HG03558 (cell line): ENCODE measurements around the gene TRMT1.

Experiments
- ATAC-seq: cut with Tn5 transposase; IDR thresholded peaks from one replicate; pipeline ENCODE4 v1.9.1; 2021; ENCODE audit warnings: moderate number of reproducible peaks; ENCODE audit not compliant: unreplicated experiment; ENCODE audit errors: extremely low read depth

TRMT1 gene

DNA sequence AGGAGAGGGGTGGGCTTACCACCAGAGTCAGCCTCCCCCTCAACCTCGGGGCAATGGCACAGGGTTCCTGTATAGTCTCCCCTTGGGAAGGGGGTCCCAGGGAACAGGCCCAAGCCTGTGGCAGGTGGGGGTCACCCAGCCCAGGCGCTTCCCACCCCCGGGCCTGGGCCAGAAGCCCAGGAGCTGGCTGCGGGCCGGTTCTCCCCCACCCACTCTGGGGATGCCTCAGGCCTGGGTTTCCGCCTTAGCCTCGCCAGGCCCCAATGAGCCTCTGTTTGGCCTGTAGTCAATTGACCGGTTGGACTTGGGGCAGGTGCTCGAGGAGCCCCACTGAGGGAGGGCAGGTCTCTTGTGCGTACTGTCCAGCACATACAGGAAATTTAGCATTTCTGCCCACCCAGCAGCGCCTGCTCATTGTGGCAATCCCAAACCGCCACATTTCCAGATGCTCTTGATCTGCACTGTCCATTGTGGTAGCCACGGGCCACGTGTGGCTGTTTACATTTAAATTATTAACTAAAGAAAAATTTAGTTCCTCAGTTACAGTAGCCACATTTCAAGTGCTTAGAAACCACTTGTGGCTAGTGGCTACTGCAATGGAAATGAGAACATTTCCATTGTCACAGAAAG lies 23.8 kb downstream of the TRMT1 start:
- ATAC-seq: no peak

DNA sequence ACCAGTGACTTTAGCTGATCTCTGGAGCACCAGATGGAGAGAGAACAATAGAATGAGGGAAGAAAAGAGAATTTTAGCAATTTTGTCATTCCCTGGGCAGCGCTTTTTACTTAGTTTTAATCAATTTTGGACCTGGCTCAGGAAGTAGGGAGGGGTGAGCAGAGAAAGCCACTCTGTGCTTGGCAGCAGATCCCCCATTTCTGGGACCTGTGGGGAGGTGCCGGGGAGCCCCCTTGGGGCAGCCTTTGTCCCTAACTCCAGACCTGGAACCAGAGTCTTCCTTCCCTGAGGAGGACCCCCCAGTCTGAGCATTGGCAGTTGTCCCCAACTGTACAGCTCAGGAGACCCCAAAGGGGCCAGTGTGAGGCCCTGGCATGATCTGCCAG lies 24.4 kb downstream of the TRMT1 start:
- ATAC-seq: no peak

DNA sequence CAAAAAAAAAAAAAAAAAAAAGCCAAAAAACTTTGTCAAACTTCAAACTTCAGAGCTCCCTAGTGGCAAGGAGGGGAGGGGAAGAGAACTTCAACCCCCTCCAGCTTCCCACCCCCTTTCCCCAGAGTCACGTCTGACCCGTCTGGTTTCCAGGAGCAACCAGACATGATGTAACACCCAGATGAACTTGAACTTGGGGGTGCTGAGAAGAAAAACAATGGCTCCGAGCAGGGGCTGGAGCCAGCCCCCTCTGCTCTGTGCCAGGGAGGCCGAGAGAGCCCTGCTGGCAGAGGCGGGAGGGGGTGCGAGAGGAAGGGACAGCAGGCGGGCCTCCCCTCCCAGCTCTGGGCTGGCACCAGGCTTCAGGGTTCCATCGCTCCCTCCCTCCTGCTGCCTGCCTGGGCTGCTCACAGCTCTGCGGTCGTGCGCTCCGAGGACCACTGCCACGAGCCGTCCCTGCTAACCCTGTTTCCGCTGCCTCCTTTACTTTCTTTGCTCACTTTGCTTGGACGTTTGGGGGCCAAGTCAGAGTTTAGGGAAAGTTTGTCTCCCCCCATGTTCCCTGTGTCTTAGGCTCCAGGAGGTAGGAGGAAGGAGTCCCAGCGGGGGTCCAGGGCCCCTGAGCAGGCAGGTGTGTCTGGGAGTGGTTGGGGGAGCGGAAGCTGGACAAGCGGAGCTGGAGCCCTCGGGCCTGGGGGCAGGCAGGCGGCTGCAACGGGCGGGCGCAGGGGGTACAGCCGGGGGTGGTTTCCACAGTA lies 25.0 kb downstream of the TRMT1 start:
- no peak for ATAC-seq

DNA sequence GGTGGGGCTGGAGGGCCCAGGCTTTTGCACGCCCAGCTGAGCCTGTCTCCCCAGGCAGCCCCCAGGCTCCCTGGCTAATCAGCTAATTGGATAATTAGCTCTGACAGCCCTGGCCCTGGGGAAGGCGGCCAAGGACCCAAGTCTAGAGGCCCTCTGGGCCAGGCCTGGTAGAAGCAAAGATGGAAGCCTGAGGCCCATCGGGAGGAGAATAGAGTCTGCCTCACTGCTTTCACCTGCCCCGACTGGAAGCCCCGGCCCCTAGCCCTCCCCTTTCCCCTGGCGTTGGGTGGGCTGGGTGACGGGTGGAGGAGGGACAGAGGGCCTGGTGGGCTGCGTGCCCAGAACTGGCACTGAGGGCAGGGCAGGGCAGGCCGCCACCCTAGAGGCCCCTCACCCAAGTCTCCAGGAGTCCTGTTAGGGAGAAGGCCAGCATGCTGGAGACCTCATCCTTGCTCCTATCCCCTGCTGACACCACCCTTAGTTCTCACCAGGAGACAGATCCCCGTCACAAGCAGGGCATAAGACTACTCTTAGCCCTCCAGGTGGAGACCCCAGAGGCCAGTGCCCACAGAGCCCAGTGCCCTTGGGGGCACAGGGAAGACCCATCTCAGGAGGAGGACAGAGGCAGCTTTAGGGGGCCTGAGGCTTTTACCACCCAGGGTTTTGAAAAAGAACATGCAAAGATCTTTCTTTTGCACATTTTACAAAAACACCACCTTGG lies 25.9 kb downstream of the TRMT1 start:
- ATAC-seq: no peak

- ATAC-seq: no peak
Measured at GRCh38 chr19:13089857-13090507, 26.6 kb downstream of the TRMT1 start.

GRCh38 chr19:13089139-13089856 lies 27.2 kb downstream of the TRMT1 start:
- no peak for ATAC-seq

GRCh38 chr19:13087795-13088537 lies 28.6 kb downstream of the TRMT1 start:
- no peak for ATAC-seq

DNA sequence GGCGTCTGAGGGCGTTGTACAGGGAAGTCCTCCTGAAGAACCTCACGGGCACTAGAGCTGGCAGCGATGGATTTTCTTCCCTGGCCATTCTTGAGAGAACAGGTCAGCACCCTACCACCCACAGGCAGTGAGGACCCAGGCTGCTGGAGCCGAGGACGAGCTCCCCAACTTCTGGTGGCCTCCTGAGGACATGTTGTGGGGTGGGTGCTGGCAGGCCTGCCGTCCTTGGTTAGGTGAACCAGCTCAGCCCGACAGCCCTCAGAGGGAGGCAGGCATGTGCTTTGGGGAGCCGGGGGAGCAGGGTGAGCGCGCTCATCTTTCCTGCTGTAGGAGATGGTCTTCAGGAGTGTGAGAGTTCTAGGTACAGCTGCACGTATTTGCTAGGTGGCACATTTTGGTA lies 29.2 kb downstream of the TRMT1 start:
- no peak for ATAC-seq

- no peak for ATAC-seq
Measured at GRCh38 chr19:13086341-13086740, 30.2 kb downstream of the TRMT1 start.

- no peak for ATAC-seq
Measured at GRCh38 chr19:13085666-13086065, 30.9 kb downstream of the TRMT1 start.

GRCh38 chr19:13083627-13084026 lies 32.9 kb downstream of the TRMT1 start:
- ATAC-seq: no peak

DNA sequence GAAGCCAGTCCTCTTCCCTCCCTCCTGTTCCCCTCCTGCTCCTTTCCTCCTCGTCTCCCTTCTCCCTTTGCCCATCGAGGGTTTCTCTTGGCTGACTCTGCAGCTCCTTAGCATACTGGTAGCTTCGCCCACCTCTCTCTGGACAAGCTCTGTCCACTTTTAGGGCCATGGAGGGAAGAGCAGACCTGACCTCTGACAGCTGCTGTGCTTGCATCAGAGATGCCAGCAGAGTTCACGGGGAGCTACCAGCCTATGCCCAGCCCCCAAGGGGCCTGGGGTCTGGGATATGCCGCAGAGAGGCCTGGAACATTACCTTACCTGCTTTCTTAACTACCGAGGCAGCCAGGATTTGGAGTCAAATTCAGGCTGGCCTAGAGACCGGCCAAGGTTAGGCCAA lies 33.5 kb downstream of the TRMT1 start:
- ATAC-seq: no peak

DNA sequence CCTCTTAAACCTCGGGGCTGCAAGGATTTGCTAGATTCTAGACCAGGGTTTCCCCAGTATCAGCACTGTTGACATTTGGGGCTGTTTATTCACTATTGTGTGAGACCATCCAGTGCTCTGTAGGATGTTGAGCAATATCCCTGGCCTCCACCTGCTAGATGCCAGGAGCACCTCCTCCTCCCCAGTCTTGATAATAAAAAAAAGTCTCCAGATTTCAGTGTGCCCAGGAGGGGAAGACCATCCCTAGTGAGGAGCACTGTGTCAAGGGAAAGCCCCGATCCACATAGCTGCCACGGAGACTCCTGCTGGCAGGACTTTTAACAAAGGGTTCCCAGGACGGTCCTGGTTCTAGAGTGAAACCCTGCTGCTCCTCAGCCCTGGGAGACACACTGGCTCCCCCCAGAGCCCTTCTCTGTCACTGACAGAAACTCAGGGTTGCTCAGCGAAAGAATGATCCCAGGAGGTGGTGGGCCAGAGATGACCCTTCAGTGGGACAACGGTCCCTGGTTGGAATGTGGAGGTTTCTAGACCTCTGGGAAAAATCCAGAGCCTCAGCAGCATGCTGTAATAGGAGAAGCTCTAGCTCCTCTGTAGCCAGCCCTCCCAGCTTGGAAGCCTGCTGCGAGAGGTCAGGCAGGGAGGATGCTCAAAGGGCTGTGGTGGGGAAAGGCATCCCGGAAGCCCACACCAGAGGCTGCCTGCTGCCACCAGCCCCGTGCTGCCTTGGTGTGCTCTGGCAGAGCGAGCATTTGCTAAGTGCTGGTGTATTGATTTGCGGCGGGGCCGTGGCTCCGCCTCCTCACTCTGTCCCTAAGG lies 34.1 kb downstream of the TRMT1 start:
- ATAC-seq: no peak

GRCh38 chr19:13079542-13079986 lies 37.0 kb downstream of the TRMT1 start:
- no peak for ATAC-seq

GRCh38 chr19:13078897-13079541 lies 37.5 kb downstream of the TRMT1 start:
- no peak for ATAC-seq

DNA sequence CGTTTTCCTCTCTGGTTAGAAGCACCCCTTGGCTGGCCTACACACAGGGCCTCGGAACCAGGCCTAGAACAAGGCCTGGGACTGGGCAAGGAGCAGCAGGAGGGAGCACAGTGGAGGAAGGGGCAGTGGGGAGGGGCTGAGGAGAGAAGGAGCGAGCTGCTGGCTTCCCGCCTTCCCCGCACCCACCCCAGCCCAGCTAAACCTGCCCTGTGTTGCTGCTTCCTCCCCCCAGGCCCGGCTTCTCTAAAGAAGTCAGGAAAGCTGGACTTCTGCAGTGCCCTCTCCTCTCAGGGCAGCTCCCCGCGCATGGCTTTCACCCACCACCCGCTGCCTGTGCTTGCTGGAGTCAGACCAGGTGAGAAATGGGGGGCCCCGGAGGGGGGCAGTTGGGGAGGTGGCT lies 38.2 kb downstream of the TRMT1 start:
- ATAC-seq: no peak

DNA sequence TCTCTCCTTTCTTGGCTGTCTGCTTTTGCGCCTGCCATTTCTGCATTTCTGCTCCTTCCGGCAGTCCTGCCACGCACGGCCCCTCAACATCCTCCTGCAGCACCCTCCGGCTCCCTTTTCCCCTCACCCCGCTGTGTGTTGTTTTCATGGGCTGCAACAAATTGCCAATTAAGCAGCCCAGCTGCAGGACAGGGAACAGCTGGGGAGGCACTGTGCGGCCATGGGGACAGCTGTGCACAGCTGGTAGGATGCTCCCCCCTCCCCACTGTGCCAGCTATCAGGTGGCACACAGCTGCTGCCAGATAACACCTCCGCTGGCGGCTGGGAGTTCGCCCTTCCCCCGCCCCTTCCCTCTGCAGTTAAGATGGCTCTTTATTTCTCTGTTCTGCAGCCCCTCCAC lies 39.3 kb downstream of the TRMT1 start:
- ATAC-seq: no peak

DNA sequence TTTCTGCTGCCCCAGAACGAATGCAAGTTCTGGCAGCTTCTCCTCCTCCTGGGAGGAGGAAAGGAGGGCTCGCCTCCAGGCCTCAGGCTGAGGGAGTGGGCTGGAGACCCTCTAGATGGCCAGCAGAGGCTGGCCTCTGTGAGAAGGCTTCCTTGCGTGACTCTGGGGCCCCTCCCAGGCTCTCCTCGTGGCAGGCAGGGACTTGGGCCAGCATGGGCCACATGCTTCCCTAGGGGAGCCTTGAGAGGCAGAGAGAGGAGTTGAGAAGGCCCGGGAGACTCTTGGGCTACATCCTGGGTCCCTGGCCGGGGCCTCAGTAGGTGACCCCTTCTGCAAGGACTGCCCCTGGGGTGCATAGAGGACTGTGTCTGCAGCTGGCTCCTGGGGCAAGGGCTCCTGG lies 39.8 kb downstream of the TRMT1 start:
- no peak for ATAC-seq
